Thymus (tissue), 11 donors: Measurements from ENCODE around the gene LRRC3C. TPM values are rescaled to one million over a fixed set of nuclear protein-coding genes. Genes with fewer than 3 reads are reported as not detected.

Experiments
- DNase-seq, 9 donors: peaks; one replicate each; pipeline ENCODE4 v3.0.0-alpha.2; 2013; ENCODE audit warnings: low spot score in 9 of 9, low read depth in 6 of 9, missing footprints in 1 of 9
- H3K27ac ChIP-seq, 2 donors: one replicate each; pipeline ENCODE4 v1.5.1; 2013; ENCODE audit warnings: control low read depth in 1 of 2, low read depth in 1 of 2, low read length in 1 of 2, mild to moderate bottlenecking in 1 of 2, moderate library complexity in 1 of 2
- H3K27me3 ChIP-seq, 2 donors: one replicate each; pipeline ENCODE4 v1.5.1; 2013; ENCODE audit warnings: low read length in 1 of 2; ENCODE audit not compliant: control insufficient read depth in 2 of 2, insufficient read depth in 1 of 2
- H3K36me3 ChIP-seq, 2 donors: one replicate each; pipeline ENCODE4 v1.5.1; 2013; ENCODE audit warnings: low read length in 1 of 2, mild to moderate bottlenecking in 1 of 2, moderate library complexity in 1 of 2; ENCODE audit not compliant: control insufficient read depth in 2 of 2, insufficient read depth in 2 of 2
- H3K4me1 ChIP-seq, 2 donors: one replicate each; pipeline ENCODE4 v1.5.1; 2013; ENCODE audit warnings: low read length in 2 of 2; ENCODE audit not compliant: control insufficient read depth in 2 of 2, insufficient read depth in 2 of 2
- H3K4me3 ChIP-seq, 2 donors: one replicate each; pipeline ENCODE4 v1.5.1; 2013; ENCODE audit warnings: low read length in 2 of 2, control low read depth in 1 of 2, mild to moderate bottlenecking in 1 of 2
- H3K9me3 ChIP-seq, 2 donors: one replicate each; pipeline ENCODE4 v1.5.1; 2013; ENCODE audit warnings: low read length in 1 of 2, mild to moderate bottlenecking in 1 of 2; ENCODE audit not compliant: control insufficient read depth in 2 of 2, insufficient read depth in 1 of 2
- WGBS: extraction: QIAGEN DNeasy Blood & Tissue Kit; methylation state at CpG from one replicate; pipeline ENCODE4 v1.1.7; 2013; 5-methylcytosine and 5-hydroxymethylcytosine counted together
- polyA plus RNA-seq: library from polyadenylated mRNA; stranded (reverse); fragments of 200-250 nt; gene quantifications from one replicate; pipeline ENCODE4 v1.2.3, GENCODE V29; 2013
- total RNA-seq: library from RNA; stranded (reverse); fragments of 120-200 nt; gene quantifications from one replicate; pipeline ENCODE4 v1.2.4, GENCODE V29; 2013
- donor health status: healthy.

LRRC3C gene
- total and polyA plus RNA-seq, 2 donors, result 0.05 TPM; not detected in 1

GRCh38 chr17:39903158-39903884, 24.2 kb upstream of the LRRC3C start:
- no peak for DNase-seq
- Histone ChIP-seq H3K27ac (no peak overlapping the region), H3K4me1 (peaks cover 0 to 12% of the 10 kb centered on the region in 2 donors), H3K36me3 (peaks cover 34 to 51% of the 10 kb centered on the region in 2 donors), H3K4me3 (no peak overlapping the region), H3K27me3 (no peaks in the 10 kb centered on the region), H3K9me3 (no peaks in the 10 kb centered on the region)
- 74% methylated on average over 4 of the region's 4 CpGs for WGBS

GRCh38 chr17:39904990-39905288, 22.6 kb upstream of the LRRC3C start:
- Histone ChIP-seq H3K4me3 (no peak overlapping the region), H3K9me3 (peaks cover 0 to 4% of the 10 kb centered on the region in 2 donors), H3K4me1 (peaks cover 0 to 12% of the 10 kb centered on the region in 2 donors), H3K27ac (no peak overlapping the region), H3K27me3 (no peaks in the 10 kb centered on the region), H3K36me3 (peaks cover 49 to 67% of the 10 kb centered on the region in 2 donors)
- WGBS, result 99% methylated on average over 3 of the region's 3 CpGs
- DNase-seq, result no peak

DNA sequence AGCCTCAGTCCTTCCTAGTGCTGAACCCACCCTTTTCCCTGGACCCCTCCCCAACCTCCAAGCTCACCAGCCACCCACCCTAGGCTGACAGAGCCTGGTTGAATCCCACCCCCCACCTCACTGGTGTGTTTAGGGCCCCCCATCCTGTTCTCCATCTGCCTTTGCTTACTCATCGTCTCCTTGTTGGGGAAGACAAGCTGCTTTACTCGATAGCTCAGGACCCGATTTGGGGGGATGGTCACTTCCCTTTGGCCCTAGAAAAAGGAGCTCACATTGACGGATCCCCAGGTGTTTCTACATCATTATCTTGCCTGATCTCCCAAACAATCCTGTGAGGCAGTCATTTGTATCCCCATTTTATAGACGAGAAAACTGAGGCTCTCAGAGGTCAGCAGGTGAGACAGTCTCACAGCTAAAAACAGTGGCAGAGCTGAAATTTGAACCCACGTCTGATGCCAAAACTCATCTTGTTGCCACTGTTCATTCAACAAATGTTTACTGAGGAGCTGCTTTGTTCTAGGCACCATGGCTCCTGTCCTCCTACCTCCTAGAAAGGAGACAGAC, 18.7 kb upstream of the LRRC3C start:
- Histone ChIP-seq H3K9me3 (peaks cover 0 to 4% of the 10 kb centered on the region in 2 donors), H3K36me3 (peaks cover 79 to 82% of the 10 kb centered on the region in 2 donors), H3K27me3 (no peaks in the 10 kb centered on the region), H3K4me1 (peaks cover 0 to 6% of the 10 kb centered on the region in 2 donors), H3K4me3 (no peak overlapping the region), H3K27ac (no peak overlapping the region)
- DNase-seq, result no peak
- WGBS, result 97% methylated on average over 6 of the region's 6 CpGs

GRCh38 chr17:39913989-39914388, 13.5 kb upstream of the LRRC3C start:
- Histone ChIP-seq H3K4me3 (no peak overlapping the region), H3K36me3 (peaks cover 61 to 71% of the 10 kb centered on the region in 2 donors), H3K27me3 (no peaks in the 10 kb centered on the region), H3K4me1 (peaks cover 0 to 11% of the 10 kb centered on the region in 2 donors), H3K27ac (no peak overlapping the region), H3K9me3 (no peaks in the 10 kb centered on the region)
- WGBS, result 99% methylated on average over 3 of the region's 3 CpGs
- DNase-seq, result no peak

GRCh38 chr17:39915559-39915958, 12.0 kb upstream of the LRRC3C start:
- no peaks in the 10 kb centered on the region for H3K27me3 ChIP-seq
- no peak for DNase-seq
- H3K27ac ChIP-seq, result no peak overlapping the region
- H3K4me1 ChIP-seq, result peaks cover 0 to 23% of the 10 kb centered on the region in 2 donors
- H3K4me3 ChIP-seq, result no peak overlapping the region
- WGBS, result 89% methylated on average over 4 of the region's 4 CpGs
- H3K36me3 ChIP-seq, result peaks cover 59 to 70% of the 10 kb centered on the region in 2 donors
- H3K9me3 ChIP-seq, result no peaks in the 10 kb centered on the region

DNA sequence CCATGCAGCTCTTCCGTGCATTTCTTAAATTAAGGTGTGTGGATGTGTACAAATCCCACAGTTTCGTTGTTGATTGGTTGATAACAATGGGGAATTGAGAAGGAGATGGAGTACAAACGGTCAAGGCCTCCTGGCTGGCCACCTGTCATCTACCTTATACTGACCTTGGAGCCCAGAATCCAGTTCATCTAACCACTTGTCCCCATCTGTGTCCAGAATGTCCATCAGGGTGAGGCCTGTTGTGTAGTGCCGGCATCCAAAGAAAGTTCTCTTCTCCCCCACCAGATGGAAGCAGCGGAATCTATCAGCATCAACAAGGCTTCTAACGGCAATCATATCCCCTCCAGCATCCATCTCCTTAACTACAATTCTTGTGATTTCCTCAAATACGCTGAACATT, 10.6 kb upstream of the LRRC3C start:
- Histone ChIP-seq H3K36me3 (peaks cover 60 to 74% of the 10 kb centered on the region in 2 donors), H3K4me1 (peaks cover 0 to 34% of the 10 kb centered on the region in 2 donors), H3K4me3 (no peak overlapping the region), H3K27me3 (no peaks in the 10 kb centered on the region), H3K9me3 (peaks cover 0 to 4% of the 10 kb centered on the region in 2 donors), H3K27ac (no peak overlapping the region)
- WGBS, result 98% methylated on average over 7 of the region's 7 CpGs
- DNase-seq, result no peak

GRCh38 chr17:39919087-39919683, 8.3 kb upstream of the LRRC3C start:
- H3K4me3 ChIP-seq, result no peak overlapping the region
- DNase-seq, result no peak
- H3K4me1 ChIP-seq, result peaks cover 6 to 57% of the 10 kb centered on the region in 2 donors
- H3K9me3 ChIP-seq, result peaks cover 0 to 4% of the 10 kb centered on the region in 2 donors
- H3K36me3 ChIP-seq, result peaks cover 69 to 79% of the 10 kb centered on the region in 2 donors
- H3K27ac ChIP-seq, result no peak overlapping the region
- 99% methylated on average over 9 of the region's 9 CpGs for WGBS
- H3K27me3 ChIP-seq, result no peaks in the 10 kb centered on the region

- H3K4me1 ChIP-seq, result peaks cover 20 to 70% of the 10 kb centered on the region in 2 donors
- WGBS, result 81% methylated on average over 19 of the region's 19 CpGs
- H3K36me3 ChIP-seq, result peaks cover 70 to 88% of the 10 kb centered on the region in 2 donors
- no peaks in the 10 kb centered on the region for H3K27me3 ChIP-seq
- DNase-seq, result peak in 1 of 9 donors; percentile 25
- no peak overlapping the region for H3K4me3 ChIP-seq
- peaks cover 0 to 4% of the 10 kb centered on the region in 2 donors for H3K9me3 ChIP-seq
- peak overlapping the region; percentile 61 to 72 for H3K27ac ChIP-seq
Observed at GRCh38 chr17:39920218-39921210, 7.0 kb upstream of the LRRC3C start.
